Pons (tissue), 1 donor: ENCODE results near the gene KIRREL3.
"Not testable (repeated sequence)": the region's sequence is repeated elsewhere in the genome, so short reads cannot be mapped to it uniquely, and the experiment has no call there.

Experiments
- DNase-seq: peaks from one replicate; pipeline ENCODE4 v3.0.0-alpha.2; 2016; ENCODE audit warnings: low spot score

The KIRREL3 gene

GRCh38 chr11:126383339-126384335 is 616.9 kb downstream of the KIRREL3 start:
- no peak for DNase-seq

GRCh38 chr11:126382641-126383040 is 617.9 kb downstream of the KIRREL3 start:
- DNase-seq = not testable (repeated sequence)

- not testable (repeated sequence) for DNase-seq
Measured at GRCh38 chr11:126381960-126382359, 618.6 kb downstream of the KIRREL3 start.

GRCh38 chr11:126380909-126381308 is 619.7 kb downstream of the KIRREL3 start:
- DNase-seq = no peak

GRCh38 chr11:126378763-126379162 is 621.8 kb downstream of the KIRREL3 start:
- no peak for DNase-seq

- DNase-seq = no peak
Measured at GRCh38 chr11:126375726-126376125, 624.8 kb downstream of the KIRREL3 start.

GRCh38 chr11:126374562-126375300 is 625.8 kb downstream of the KIRREL3 start:
- not testable (repeated sequence) for DNase-seq

GRCh38 chr11:126373389-126374066 is 627.0 kb downstream of the KIRREL3 start:
- DNase-seq = not testable (repeated sequence)
